Measurements from ENCODE around the gene HOXA3.

HOXA3 gene

GRCh38 chr7:27192546-27193334, 40.4 kb upstream of the HOXA3 start:
- no peak overlapping the region for H3K4me3 ChIP-seq (ENCODE audit: low read depth, low read length)
- TF ChIP-seq CTCF (IDR thresholded peaks at IDR 0.05; ENCODE audit: borderline replicate concordance, insufficient read depth, low read depth, low read length): no peak

- H3K4me3 ChIP-seq (ENCODE audit: low read depth, low read length): no peak overlapping the region
- no peak for TF ChIP-seq CTCF (IDR thresholded peaks at IDR 0.05; ENCODE audit: borderline replicate concordance, insufficient read depth, low read depth, low read length)
Measured at GRCh38 chr7:27191833-27192545, 39.6 kb upstream of the HOXA3 start.

- no peak overlapping the region for H3K4me3 ChIP-seq (ENCODE audit: low read depth, low read length)
- no peak for TF ChIP-seq CTCF (IDR thresholded peaks at IDR 0.05; ENCODE audit: borderline replicate concordance, insufficient read depth, low read depth, low read length)
Measured at GRCh38 chr7:27191161-27191731, 38.9 kb upstream of the HOXA3 start.

GRCh38 chr7:27189997-27190748, 37.8 kb upstream of the HOXA3 start:
- TF ChIP-seq CTCF (IDR thresholded peaks at IDR 0.05; ENCODE audit: borderline replicate concordance, insufficient read depth, low read depth, low read length): no peak
- no peak overlapping the region for H3K4me3 ChIP-seq (ENCODE audit: low read depth, low read length)

GRCh38 chr7:27189295-27189996, 37.1 kb upstream of the HOXA3 start:
- no peak overlapping the region for H3K4me3 ChIP-seq (ENCODE audit: low read depth, low read length)
- no peak for TF ChIP-seq CTCF (IDR thresholded peaks at IDR 0.05; ENCODE audit: borderline replicate concordance, insufficient read depth, low read depth, low read length)

Data from GM12875 (cell line).